Endothelial cell of umbilical vein (primary cell): Measurements from ENCODE around the gene SPAST.

ENCODE experiments used
- CTCF ChIP-seq, 2 donors: IDR thresholded peaks; 1 replicate in 1 of 2; 2 replicates in 1 of 2; pipeline ENCODE4 v1.5.1; 2011; ENCODE audit warnings: low read length in 2 of 2, mild to moderate bottlenecking in 2 of 2, moderate library complexity in 2 of 2, control low read depth in 1 of 2, inconsistent platforms in 1 of 2, low read depth in 1 of 2; ENCODE audit not compliant: insufficient read depth in 1 of 2; ENCODE audit errors: extremely low read depth in 1 of 2
- EZH2 ChIP-seq: IDR thresholded peaks from 2 replicates; pipeline ENCODE4 v1.6.1; 2012; ENCODE audit warnings: borderline replicate concordance, low read depth, mild to moderate bottlenecking, moderate library complexity, low read length, inconsistent platforms; ENCODE audit not compliant: severe bottlenecking
- JUN ChIP-seq: IDR thresholded peaks from 2 replicates; pipeline ENCODE4 v1.6.1; 2011; ENCODE audit warnings: borderline replicate concordance, low read depth; ENCODE audit not compliant: insufficient read length, insufficient read depth
- MYC ChIP-seq: IDR thresholded peaks from one replicate; pipeline ENCODE4 v1.6.1; 2011; ENCODE audit warnings: mild to moderate bottlenecking, low read depth, low read length
- POLR2A ChIP-seq: IDR thresholded peaks from 2 replicates; pipeline ENCODE4 v1.6.1; 2012; ENCODE audit warnings: low read depth, mild to moderate bottlenecking, control low read depth, low read length
- TF ChIP-seq, protein P1 (sequence below): IDR thresholded peaks from 2 replicates; pipeline ENCODE4 v1.6.1; 2011; ENCODE audit not compliant: insufficient read depth, insufficient read length

DNA sequence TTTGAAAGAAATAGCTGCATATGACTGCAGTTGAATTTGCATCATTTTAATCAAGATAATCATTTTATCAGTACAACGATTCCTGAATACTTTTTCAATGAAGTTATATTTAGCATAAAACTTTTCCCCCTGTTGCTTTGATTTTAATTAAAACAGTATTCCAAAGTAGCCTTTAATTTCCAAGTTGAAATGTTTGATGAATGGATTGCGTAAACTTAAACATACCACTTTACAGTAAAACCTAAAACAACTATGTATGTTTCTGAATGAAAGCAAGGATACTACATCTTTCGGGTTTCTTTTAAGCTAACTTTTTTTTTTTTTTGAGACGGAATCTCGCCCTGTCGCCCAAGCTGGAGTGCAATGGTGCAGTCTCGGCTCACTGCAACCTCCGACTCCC lies 1.4 kb downstream of the SPAST start:
- TF ChIP-seq CTCF (IDR thresholded peaks at IDR 0.05; ENCODE audit: extremely low read depth in 1 of 2, insufficient read depth in 1 of 2, low read depth in 1 of 2, low read length in 2 of 2): no peak
- TF ChIP-seq EZH2: no peak
- TF ChIP-seq POLR2A: no peak
- TF ChIP-seq JUN: no peak
- TF ChIP-seq MYC: no peak
- TF ChIP-seq, protein P1, sequence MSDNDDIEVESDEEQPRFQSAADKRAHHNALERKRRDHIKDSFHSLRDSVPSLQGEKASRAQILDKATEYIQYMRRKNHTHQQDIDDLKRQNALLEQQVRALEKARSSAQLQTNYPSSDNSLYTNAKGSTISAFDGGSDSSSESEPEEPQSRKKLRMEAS: no peak
